ENCODE results near the gene SLC25A33. TPM values are rescaled to one million over a fixed set of nuclear protein-coding genes. Genes with fewer than 3 reads are reported as not detected.

Gene SLC25A33
- total RNA-seq, 1 experiment from 2014 or later: 9.2 TPM

GRCh38 chr1:9634582-9634981 is 95.3 kb downstream of the SLC25A33 start:
- H3K4me3 Mint-ChIP-seq: no peak overlapping the region
- peaks cover 20% of the 10 kb centered on the region for H3K9me3 Mint-ChIP-seq
- TF ChIP-seq ELF4 (CRISPR knock-in tag; IDR thresholded peaks at IDR 0.05; ENCODE audit: low read depth): no peak
- no peak for TF ChIP-seq ZNF532 (CRISPR knock-in tag; IDR thresholded peaks at IDR 0.05; ENCODE audit: borderline replicate concordance)
- TF ChIP-seq PREB (CRISPR knock-in tag; IDR thresholded peaks at IDR 0.05; ENCODE audit: borderline replicate concordance): no peak
- TF ChIP-seq ZNF425 (CRISPR knock-in tag; conservative IDR thresholded peaks at IDR 0.05): no peak
- TF ChIP-seq NR2C2 (CRISPR knock-in tag; IDR thresholded peaks at IDR 0.05): no peak
- no peak for TF ChIP-seq ERG (CRISPR knock-in tag; IDR thresholded peaks at IDR 0.05)
- no peak for TF ChIP-seq EMX1 (CRISPR knock-in tag; IDR thresholded peaks at IDR 0.05)
- no peak for TF ChIP-seq ZNF232 (CRISPR knock-in tag; IDR thresholded peaks at IDR 0.05)
- no peak for TF ChIP-seq ZBTB21 (CRISPR knock-in tag; IDR thresholded peaks at IDR 0.05; ENCODE audit: borderline replicate concordance)
- no peak for TF ChIP-seq GTF2I (CRISPR knock-in tag; conservative IDR thresholded peaks at IDR 0.05)
- no peak for TF ChIP-seq ATF2 (CRISPR knock-in tag; IDR thresholded peaks at IDR 0.05; ENCODE audit: borderline replicate concordance, low read depth)
- TF ChIP-seq ZNF219 (CRISPR knock-in tag; IDR thresholded peaks at IDR 0.05; ENCODE audit: borderline replicate concordance): no peak
- TF ChIP-seq FOXP4 (CRISPR knock-in tag; IDR thresholded peaks at IDR 0.05): no peak
- TF ChIP-seq E2F4 (CRISPR knock-in tag; IDR thresholded peaks at IDR 0.05; ENCODE audit: borderline replicate concordance, low read depth): no peak
- TF ChIP-seq AFF4 (CRISPR knock-in tag; IDR thresholded peaks at IDR 0.05; ENCODE audit: borderline replicate concordance): no peak
- ChIA-PET POLR2A (no interaction called here), CTCF (interaction anchor here (1.0 to 1.2 kb wide), 2 partner anchors 19 to 68 kb away, joined by 3 to 4 read pairs; no protein-coding TSS in a partner anchor)
- no peaks in the 10 kb centered on the region for H3K36me3 Mint-ChIP-seq
- H3K27ac Mint-ChIP-seq: no peak overlapping the region
- H3K4me1 Mint-ChIP-seq: no peaks in the 10 kb centered on the region
- no peaks in the 10 kb centered on the region for H3K27me3 Mint-ChIP-seq (ENCODE audit: low read depth)
- DNase-seq (ENCODE audit: low spot score) (no peak), ATAC-seq (no peak)

Measured in WTC11 (cell line).